Naive thymus-derived CD4-positive, alpha-beta T cell (primary cell): Measurements from ENCODE around the gene PRICKLE4. TPM values are rescaled to one million over a fixed set of nuclear protein-coding genes. Genes with fewer than 3 reads are reported as not detected.
"Not testable (repeated sequence)": the region's sequence is repeated elsewhere in the genome, so short reads cannot be mapped to it uniquely, and the experiment has no call there.

Source experiments
- ATAC-seq: fragments of 150-1000 bp; cut with Tn5 transposase; 2 replicates; pipeline ENCODE4 v1.10.0; 2021; ENCODE audit warnings: mild to moderate bottlenecking, moderate library complexity
- CTCF ChIA-PET: fragments of 350-600 bp; sonication (Branson Sonifier 250); formaldehyde crosslinking; loops from one replicate; lab custom pipeline; 2021; ENCODE audit warnings: antibody characterized with exemption; lab: Charles Lee
- POLR2A ChIA-PET: fragments of 350-600 bp; sonication (Branson Sonifier 250); formaldehyde crosslinking; loops from one replicate; lab custom pipeline; 2021; ENCODE audit warnings: antibody characterized with exemption, inconsistent platforms; lab: Charles Lee
- DNase-seq, 9 donors: peaks; one replicate each; pipeline versions ENCODE4 v3.0.0 to v3.0.0-alpha.2; 2020 to 2022; ENCODE audit warnings: mixed read lengths in 1 of 9
- H3K27ac ChIP-seq: one replicate; pipeline ENCODE4 v1.7.0; 2013; ENCODE audit warnings: mild to moderate bottlenecking, low read depth, low read length, moderate library complexity
- H3K27me3 ChIP-seq, 2 donors: one replicate each; pipeline ENCODE4 v1.7.0; 2013; ENCODE audit warnings: low read length in 2 of 2, mild to moderate bottlenecking in 2 of 2, moderate library complexity in 2 of 2; ENCODE audit not compliant: control insufficient read depth in 2 of 2, insufficient read depth in 2 of 2
- H3K36me3 ChIP-seq, 3 experiments: 1 replicate in 2 of 3; 2 replicates in 1 of 3; pipeline ENCODE4 v1.7.0; 2013; ENCODE audit warnings: low read length in 3 of 3, mild to moderate bottlenecking in 3 of 3, moderate library complexity in 1 of 3; ENCODE audit not compliant: insufficient read depth in 3 of 3, control insufficient read depth in 2 of 3
- H3K4me1 ChIP-seq, 2 donors: one replicate each; pipeline ENCODE4 v1.7.0; 2013; ENCODE audit warnings: low read length in 2 of 2, mild to moderate bottlenecking in 2 of 2, moderate library complexity in 1 of 2; ENCODE audit not compliant: control insufficient read depth in 2 of 2, insufficient read depth in 2 of 2
- H3K4me3 ChIP-seq: 2 replicates; pipeline ENCODE4 v1.7.0; 2013; ENCODE audit warnings: mild to moderate bottlenecking, low read length
- H3K9me3 ChIP-seq, 3 experiments: 1 replicate in 2 of 3; 2 replicates in 1 of 3; pipeline ENCODE4 v1.7.0; 2013; ENCODE audit warnings: low read length in 3 of 3; ENCODE audit not compliant: control insufficient read depth in 2 of 3
- H3K27ac Mint-ChIP-seq, 9 donors: one replicate each; pipeline ENCODE4 v1.8.0; 2020 to 2022; ENCODE audit warnings: mixed read lengths in 9 of 9, mild to moderate bottlenecking in 8 of 9, moderate library complexity in 5 of 9, inconsistent platforms in 2 of 9
- H3K27me3 Mint-ChIP-seq, 5 donors: one replicate each; pipeline ENCODE4 v1.8.0; 2021 to 2022; ENCODE audit warnings: mixed read lengths in 5 of 5, mild to moderate bottlenecking in 1 of 5
- H3K36me3 Mint-ChIP-seq, 5 donors: one replicate each; pipeline ENCODE4 v1.8.0; 2020 to 2022; ENCODE audit warnings: mixed read lengths in 5 of 5, mild to moderate bottlenecking in 3 of 5, inconsistent platforms in 1 of 5
- H3K4me1 Mint-ChIP-seq, 7 donors: one replicate each; pipeline ENCODE4 v1.8.0; 2020 to 2022; ENCODE audit warnings: mixed read lengths in 7 of 7, mild to moderate bottlenecking in 3 of 7, inconsistent platforms in 1 of 7
- H3K4me3 Mint-ChIP-seq, 10 donors: one replicate each; pipeline ENCODE4 v1.8.0; 2020 to 2022; ENCODE audit warnings: mild to moderate bottlenecking in 10 of 10, mixed read lengths in 10 of 10, moderate library complexity in 6 of 10, inconsistent platforms in 2 of 10
- H3K9me3 Mint-ChIP-seq, 11 donors: one replicate each; pipeline ENCODE4 v1.8.0; 2020 to 2022; ENCODE audit warnings: mixed read lengths in 11 of 11, mild to moderate bottlenecking in 4 of 11, inconsistent platforms in 1 of 11, moderate library complexity in 1 of 11
- intact Hi-C, 2 donors: fragments of 100-400 bp; cut with micrococcal nuclease; formaldehyde crosslinking; loops; one replicate each; pipeline ENCODE4 v1.15.1; 2023
- polyA plus RNA-seq, 2 donors: library from polyadenylated mRNA; unstranded; fragments of 300-500 nt; fragmentation: Illumina TruSeq; gene quantifications; one replicate each; pipeline ENCODE4 v1.2.3, GENCODE V29; 2021
- total RNA-seq, 6 experiments: library from RNA in 5 of 6; stranded (reverse) in 5 of 6; gene quantifications; 1 replicate in 5 of 6; 2 replicates in 1 of 6; pipeline ENCODE4 v1.2.3 and lab custom pipeline; 2021 to 2026

The PRICKLE4 gene
- total and polyA plus RNA-seq, 7 experiments from 2014 or later: 0.61 TPM; not detected in 6

DNA sequence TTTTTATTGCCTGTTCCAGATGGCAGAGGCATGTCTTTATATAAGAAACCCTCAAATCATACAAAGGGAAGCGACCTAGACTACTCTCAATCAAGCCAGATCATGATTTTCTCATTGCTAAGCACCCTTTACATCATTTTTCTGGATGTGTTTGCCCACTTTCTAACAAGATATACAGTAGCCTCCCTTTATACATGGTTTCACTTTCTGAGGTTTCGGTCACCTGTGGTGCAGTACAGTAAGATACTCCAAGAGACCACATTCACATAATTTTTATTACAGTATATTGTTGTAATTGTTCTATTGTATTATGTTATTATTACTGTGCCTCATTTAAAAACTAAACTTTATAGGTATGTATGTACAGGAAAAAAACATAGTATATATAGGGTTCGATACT is 30.5 kb downstream of the PRICKLE4 start:
- Mint-ChIP-seq H3K9me3 (no peaks in the 10 kb centered on the region), H3K27ac (no peak overlapping the region), H3K27me3 (no peaks in the 10 kb centered on the region), H3K4me1 (peaks cover 0 to 3% (median 0%) of the 10 kb centered on the region in 7 donors), H3K4me3 (no peak overlapping the region), H3K36me3 (peaks cover 0 to 4% (median 0%) of the 10 kb centered on the region in 5 donors)
- H3K27me3 ChIP-seq: no peaks in the 10 kb centered on the region
- intact Hi-C loops: no loop called here
- DNase-seq (no peak), ATAC-seq (no peak)
- no peaks in the 10 kb centered on the region for H3K9me3 ChIP-seq
- POLR2A ChIA-PET: no interaction called here
- H3K36me3 ChIP-seq: no peaks in the 10 kb centered on the region
- H3K4me1 ChIP-seq: no peaks in the 10 kb centered on the region
- CTCF ChIA-PET: no interaction called here
- no peak overlapping the region for H3K27ac ChIP-seq
- H3K4me3 ChIP-seq: no peak overlapping the region

GRCh38 chr6:41811946-41812345 is 31.4 kb downstream of the PRICKLE4 start:
- H3K4me3 ChIP-seq, H3K9me3 ChIP-seq, H3K4me3 Mint-ChIP-seq, H3K36me3 Mint-ChIP-seq, POLR2A ChIA-PET, DNase-seq, ATAC-seq, H3K9me3 Mint-ChIP-seq, intact Hi-C loops, H3K27ac Mint-ChIP-seq, H3K27ac ChIP-seq, H3K4me1 ChIP-seq, CTCF ChIA-PET, H3K36me3 ChIP-seq, H3K27me3 Mint-ChIP-seq, H3K27me3 ChIP-seq, H3K4me1 Mint-ChIP-seq: not testable (repeated sequence)

GRCh38 chr6:41813469-41813868 is 32.9 kb downstream of the PRICKLE4 start:
- no peak overlapping the region for H3K4me3 Mint-ChIP-seq
- Histone ChIP-seq H3K27me3 (no peaks in the 10 kb centered on the region), H3K4me1 (no peaks in the 10 kb centered on the region), H3K4me3 (no peak overlapping the region), H3K9me3 (no peaks in the 10 kb centered on the region), H3K27ac (no peak overlapping the region), H3K36me3 (no peaks in the 10 kb centered on the region)
- H3K9me3 Mint-ChIP-seq: no peaks in the 10 kb centered on the region
- no peaks in the 10 kb centered on the region for H3K27me3 Mint-ChIP-seq
- no peak for DNase-seq
- no peak for ATAC-seq
- ChIA-PET CTCF (no interaction called here), POLR2A (interaction anchor here (0.6 to 0.8 kb wide), 4 partner anchors 13 to 293 kb away, joined by 3 read pairs; no protein-coding TSS in a partner anchor)
- no peak overlapping the region for H3K27ac Mint-ChIP-seq
- H3K4me1 Mint-ChIP-seq: peaks cover 0 to 5% (median 2%) of the 10 kb centered on the region in 7 donors
- no peaks in the 10 kb centered on the region for H3K36me3 Mint-ChIP-seq
- intact Hi-C loops: no loop called here

- no peaks in the 10 kb centered on the region for H3K9me3 ChIP-seq
- H3K36me3 ChIP-seq: no peaks in the 10 kb centered on the region
- H3K27ac ChIP-seq: no peak overlapping the region
- no peaks in the 10 kb centered on the region for H3K4me1 ChIP-seq
- CTCF ChIA-PET: no interaction called here
- intact Hi-C loops: no loop called here
- DNase-seq (no peak), ATAC-seq (no peak)
- no peak overlapping the region for H3K4me3 ChIP-seq
- no peaks in the 10 kb centered on the region for H3K27me3 ChIP-seq
- no peaks in the 10 kb centered on the region for H3K9me3 Mint-ChIP-seq
- H3K36me3 Mint-ChIP-seq: no peaks in the 10 kb centered on the region
- no peak overlapping the region for H3K27ac Mint-ChIP-seq
- POLR2A ChIA-PET: interaction anchor here (0.6 to 0.8 kb wide), 3 partner anchors 14 to 198 kb away, joined by 3 read pairs; no protein-coding TSS in a partner anchor
- H3K4me3 Mint-ChIP-seq: no peak overlapping the region
- peaks cover 0 to 5% (median 2%) of the 10 kb centered on the region in 7 donors for H3K4me1 Mint-ChIP-seq
- H3K27me3 Mint-ChIP-seq: no peaks in the 10 kb centered on the region
Measured at GRCh38 chr6:41813956-41814355, 33.4 kb downstream of the PRICKLE4 start.

GRCh38 chr6:41814629-41815028 is 34.0 kb downstream of the PRICKLE4 start:
- Mint-ChIP-seq H3K4me1 (peaks cover 0 to 5% (median 2%) of the 10 kb centered on the region in 7 donors), H3K4me3 (no peak overlapping the region), H3K36me3 (no peaks in the 10 kb centered on the region), H3K9me3 (no peaks in the 10 kb centered on the region), H3K27ac (no peak overlapping the region), H3K27me3 (no peaks in the 10 kb centered on the region)
- Histone ChIP-seq H3K4me3 (no peak overlapping the region), H3K4me1 (no peaks in the 10 kb centered on the region), H3K36me3 (no peaks in the 10 kb centered on the region), H3K27ac (no peak overlapping the region), H3K27me3 (no peaks in the 10 kb centered on the region), H3K9me3 (no peaks in the 10 kb centered on the region)
- intact Hi-C loops: no loop called here
- DNase-seq (no peak), ATAC-seq (no peak)
- POLR2A ChIA-PET: no interaction called here
- CTCF ChIA-PET: no interaction called here

DNA sequence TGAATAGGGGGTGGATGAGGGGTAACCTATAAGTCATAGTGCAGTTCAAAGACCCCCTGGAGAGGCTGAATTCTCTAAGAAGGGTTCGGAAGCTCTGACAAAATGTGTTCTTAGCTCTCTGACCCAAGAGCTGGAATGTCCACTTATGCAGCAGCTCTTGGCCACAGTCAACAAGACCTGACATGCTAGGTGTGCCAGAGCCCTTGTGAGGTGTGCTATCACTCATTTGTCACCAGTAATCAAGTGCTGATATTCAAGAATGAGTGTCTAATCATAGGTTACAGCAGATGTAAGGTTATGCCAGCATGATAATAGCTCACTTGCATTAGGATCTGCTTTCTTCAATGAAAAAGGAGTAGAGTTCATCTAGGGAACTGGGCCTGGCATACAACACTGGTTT is 35.0 kb downstream of the PRICKLE4 start:
- ATAC-seq (no peak), DNase-seq (no peak)
- no peak overlapping the region for H3K4me3 ChIP-seq
- H3K9me3 ChIP-seq: no peaks in the 10 kb centered on the region
- Mint-ChIP-seq H3K9me3 (no peaks in the 10 kb centered on the region), H3K27me3 (no peaks in the 10 kb centered on the region), H3K4me3 (no peak overlapping the region), H3K36me3 (no peaks in the 10 kb centered on the region), H3K27ac (peak overlapping the region in 2 of 9 donors; percentile 19 to 77), H3K4me1 (peaks cover 0 to 5% (median 2%) of the 10 kb centered on the region in 7 donors)
- H3K4me1 ChIP-seq: no peaks in the 10 kb centered on the region
- intact Hi-C loops: no loop called here
- no peaks in the 10 kb centered on the region for H3K36me3 ChIP-seq
- CTCF ChIA-PET: interaction anchor here (0.7 kb wide), 1 partner anchor 492 kb away, joined by 3 read pairs; no protein-coding TSS in a partner anchor
- H3K27ac ChIP-seq: no peak overlapping the region
- POLR2A ChIA-PET: interaction anchor here (0.6 kb wide), 1 partner anchor 400 kb away, joined by 3 read pairs; no protein-coding TSS in a partner anchor
- no peaks in the 10 kb centered on the region for H3K27me3 ChIP-seq

DNA sequence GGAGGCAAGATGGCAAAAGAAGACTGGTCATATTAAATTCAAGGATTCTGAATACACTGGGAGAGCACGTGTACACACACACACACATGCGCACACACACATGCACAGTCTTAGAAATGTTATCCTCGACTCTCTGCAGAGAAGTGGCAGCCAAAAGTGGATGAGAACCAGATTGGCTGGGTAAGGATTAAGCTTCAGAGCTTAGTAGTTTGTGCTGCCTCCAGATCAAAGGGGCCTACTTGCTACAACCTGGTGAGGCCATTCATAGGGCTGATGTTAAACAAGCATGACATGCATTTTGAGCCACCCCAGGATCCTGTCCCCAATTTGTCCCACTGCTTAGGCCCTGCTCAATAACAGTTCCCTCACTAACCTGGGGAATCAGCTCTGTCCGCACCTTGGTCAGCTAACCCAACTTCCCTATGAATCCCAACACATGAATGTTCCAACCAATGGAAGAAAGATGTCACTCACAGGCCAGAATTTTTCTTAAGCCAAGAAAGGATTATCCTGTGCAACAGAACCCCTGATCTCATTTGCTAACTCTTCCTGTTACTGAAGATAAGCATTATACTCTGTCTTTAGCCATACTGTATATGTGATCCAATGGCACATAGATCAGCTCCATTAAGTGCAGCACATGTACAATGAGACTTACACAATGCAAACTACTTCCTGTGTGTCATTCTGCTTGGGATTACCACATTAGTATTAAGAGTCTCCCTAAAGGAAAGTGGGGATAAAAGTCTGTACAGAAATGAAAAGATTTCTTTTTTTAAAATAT is 37.9 kb downstream of the PRICKLE4 start:
- no peak for DNase-seq
- peaks cover 0 to 5% (median 2%) of the 10 kb centered on the region in 7 donors for H3K4me1 Mint-ChIP-seq
- Histone ChIP-seq H3K27me3 (no peaks in the 10 kb centered on the region), H3K27ac (no peak overlapping the region), H3K9me3 (no peaks in the 10 kb centered on the region), H3K4me1 (no peaks in the 10 kb centered on the region), H3K36me3 (no peaks in the 10 kb centered on the region), H3K4me3 (no peak overlapping the region)
- no peak overlapping the region for H3K4me3 Mint-ChIP-seq
- intact Hi-C loops: no loop called here
- no peaks in the 10 kb centered on the region for H3K9me3 Mint-ChIP-seq
- no peaks in the 10 kb centered on the region for H3K36me3 Mint-ChIP-seq
- no peak overlapping the region for H3K27ac Mint-ChIP-seq
- POLR2A ChIA-PET: no interaction called here
- CTCF ChIA-PET: no interaction called here
- no peaks in the 10 kb centered on the region for H3K27me3 Mint-ChIP-seq
- no peak for ATAC-seq
